DND-41 (cell line): ENCODE data around the gene PAX2.

Experiments
- ATAC-seq: fragments of 200-7000 bp; cut with Tn5 transposase; 3 replicates; pipeline ENCODE4 v1.9.1; 2021; ENCODE audit warnings: low read depth; ENCODE audit not compliant: insufficient read depth
- DNase-seq: peaks from one replicate; pipeline ENCODE4 v3.0.0-alpha.2; 2020
- H2AFZ ChIP-seq: 2 replicates; pipeline ENCODE4 v1.6.0; 2012; ENCODE audit warnings: low read depth, low read length
- H3K27ac ChIP-seq: 2 replicates; pipeline ENCODE4 v1.5.1; 2012; ENCODE audit warnings: low read length, inconsistent platforms
- H3K27me3 ChIP-seq: fragments of 200-600 bp; sonication (generic); 2 replicates; pipeline ENCODE4 v1.6.0; 2012; ENCODE audit warnings: low read length, mild to moderate bottlenecking, inconsistent platforms; ENCODE audit not compliant: insufficient read depth, poor library complexity
- H3K36me3 ChIP-seq: 2 replicates; pipeline ENCODE4 v1.5.1; 2012; ENCODE audit warnings: low read length, inconsistent platforms; ENCODE audit not compliant: insufficient read depth
- H3K4me1 ChIP-seq: 2 replicates; pipeline ENCODE4 v1.5.1; 2012; ENCODE audit warnings: mild to moderate bottlenecking, low read length; ENCODE audit not compliant: insufficient read depth
- H3K4me2 ChIP-seq: 2 replicates; pipeline ENCODE4 v1.6.0; 2012; ENCODE audit warnings: mild to moderate bottlenecking, moderate library complexity, low read length, inconsistent platforms; ENCODE audit not compliant: insufficient read depth
- H3K4me3 ChIP-seq, 2 experiments: fragments of 200-600 bp in 1 of 2; shearing (Covaris generic) in 1 of 2; 2 replicates each; pipeline ENCODE4 v1.5.1; 2012 to 2016; ENCODE audit warnings: inconsistent platforms in 2 of 2, low read length in 2 of 2, mild to moderate bottlenecking in 2 of 2, low read depth in 1 of 2, moderate library complexity in 1 of 2
- H3K79me2 ChIP-seq: 2 replicates; pipeline ENCODE4 v1.6.0; 2012; ENCODE audit warnings: low read length, inconsistent platforms; ENCODE audit not compliant: insufficient read depth
- H3K9ac ChIP-seq: 2 replicates; pipeline ENCODE4 v1.6.0; 2012; ENCODE audit warnings: low read depth, mild to moderate bottlenecking, inconsistent platforms, low read length, moderate library complexity
- H3K9me3 ChIP-seq: 2 replicates; pipeline ENCODE4 v1.5.1; 2012; ENCODE audit warnings: low read length, moderate library complexity, mild to moderate bottlenecking, inconsistent platforms; ENCODE audit not compliant: insufficient read depth, severe bottlenecking
- H4K20me1 ChIP-seq: 2 replicates; pipeline ENCODE4 v1.6.0; 2012; ENCODE audit warnings: low read length; ENCODE audit not compliant: insufficient read depth
- CTCF ChIP-seq: IDR thresholded peaks from 2 replicates; pipeline ENCODE4 v1.5.1; 2012; ENCODE audit warnings: borderline replicate concordance, low read length, moderate library complexity, mild to moderate bottlenecking; ENCODE audit not compliant: poor library complexity, severe bottlenecking; ENCODE audit errors: extremely low read depth
- EZH2 ChIP-seq: IDR thresholded peaks from 3 replicates; pipeline ENCODE4 v1.6.1; 2012; ENCODE audit warnings: borderline replicate concordance, low read depth, mild to moderate bottlenecking, moderate library complexity, low read length, inconsistent platforms; ENCODE audit not compliant: severe bottlenecking

PAX2 gene

GRCh38 chr10:100827819-100828737 is 82.7 kb downstream of the PAX2 start:
- Histone ChIP-seq H2AFZ (no peak overlapping the region), H4K20me1 (peaks cover 2% of the 10 kb centered on the region; the same call in 1 of the 2 replicates), H3K4me2 (no peak overlapping the region), H3K9me3 (no peaks in the 10 kb centered on the region), H3K27ac (no peak overlapping the region), H3K36me3 (no peaks in the 10 kb centered on the region), H3K79me2 (no peaks in the 10 kb centered on the region), H3K4me3 (no peak overlapping the region), H3K4me1 (no peaks in the 10 kb centered on the region), H3K27me3 (peaks cover 3% of the 10 kb centered on the region), H3K9ac (no peak overlapping the region)
- ATAC-seq (no peak), DNase-seq (no peak)
- no peak for TF ChIP-seq CTCF
- no peak for TF ChIP-seq EZH2

DNA sequence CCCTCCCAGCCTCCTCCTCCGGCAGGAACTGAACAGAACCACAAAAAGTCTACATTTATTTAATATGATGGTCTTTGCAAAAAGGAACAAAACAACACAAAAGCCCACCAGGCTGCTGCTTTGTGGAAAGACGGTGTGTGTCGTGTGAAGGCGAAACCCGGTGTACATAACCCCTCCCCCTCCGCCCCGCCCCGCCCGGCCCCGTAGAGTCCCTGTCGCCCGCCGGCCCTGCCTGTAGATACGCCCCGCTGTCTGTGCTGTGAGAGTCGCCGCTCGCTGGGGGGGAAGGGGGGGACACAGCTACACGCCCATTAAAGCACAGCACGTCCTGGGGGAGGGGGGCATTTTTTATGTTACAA is 83.3 kb downstream of the PAX2 start:
- H3K4me1 ChIP-seq: no peaks in the 10 kb centered on the region
- TF ChIP-seq CTCF: no peak
- TF ChIP-seq EZH2: no peak
- no peaks in the 10 kb centered on the region for H3K36me3 ChIP-seq
- no peak overlapping the region for H3K27ac ChIP-seq
- no peak overlapping the region for H3K4me3 ChIP-seq
- no peak overlapping the region for H3K9ac ChIP-seq
- no peak overlapping the region for H3K4me2 ChIP-seq
- H3K9me3 ChIP-seq: no peaks in the 10 kb centered on the region
- H3K79me2 ChIP-seq: no peaks in the 10 kb centered on the region
- H4K20me1 ChIP-seq: peaks cover 2% of the 10 kb centered on the region; the same call in 1 of the 2 replicates
- no peak overlapping the region for H2AFZ ChIP-seq
- H3K27me3 ChIP-seq: peaks cover 7% of the 10 kb centered on the region
- DNase-seq (no peak), ATAC-seq (no peak)

- H3K9me3 ChIP-seq: no peaks in the 10 kb centered on the region
- ATAC-seq: no peak
- TF ChIP-seq CTCF (no peak), EZH2 (no peak)
- no peaks in the 10 kb centered on the region for H3K79me2 ChIP-seq
- no peak overlapping the region for H2AFZ ChIP-seq
- no peak overlapping the region for H3K4me3 ChIP-seq
- no peak overlapping the region for H3K27ac ChIP-seq
- peaks cover 7% of the 10 kb centered on the region for H3K27me3 ChIP-seq
- no peak overlapping the region for H3K4me2 ChIP-seq
- no peak for DNase-seq
- H4K20me1 ChIP-seq: peaks cover 2% of the 10 kb centered on the region; the same call in 1 of the 2 replicates
- no peaks in the 10 kb centered on the region for H3K4me1 ChIP-seq
- H3K36me3 ChIP-seq: no peaks in the 10 kb centered on the region
- H3K9ac ChIP-seq: no peak overlapping the region
Measured at GRCh38 chr10:100829097-100829870, 83.9 kb downstream of the PAX2 start.
